GM19035 (cell line): Measurements from ENCODE around the gene CDK5.
"Not testable (repeated sequence)": the region's sequence is repeated elsewhere in the genome, so short reads cannot be mapped to it uniquely, and the experiment has no call there.

Experiments
- ATAC-seq: cut with Tn5 transposase; IDR thresholded peaks from one replicate; pipeline ENCODE4 v1.9.1; 2021; ENCODE audit not compliant: unreplicated experiment

Gene CDK5

DNA sequence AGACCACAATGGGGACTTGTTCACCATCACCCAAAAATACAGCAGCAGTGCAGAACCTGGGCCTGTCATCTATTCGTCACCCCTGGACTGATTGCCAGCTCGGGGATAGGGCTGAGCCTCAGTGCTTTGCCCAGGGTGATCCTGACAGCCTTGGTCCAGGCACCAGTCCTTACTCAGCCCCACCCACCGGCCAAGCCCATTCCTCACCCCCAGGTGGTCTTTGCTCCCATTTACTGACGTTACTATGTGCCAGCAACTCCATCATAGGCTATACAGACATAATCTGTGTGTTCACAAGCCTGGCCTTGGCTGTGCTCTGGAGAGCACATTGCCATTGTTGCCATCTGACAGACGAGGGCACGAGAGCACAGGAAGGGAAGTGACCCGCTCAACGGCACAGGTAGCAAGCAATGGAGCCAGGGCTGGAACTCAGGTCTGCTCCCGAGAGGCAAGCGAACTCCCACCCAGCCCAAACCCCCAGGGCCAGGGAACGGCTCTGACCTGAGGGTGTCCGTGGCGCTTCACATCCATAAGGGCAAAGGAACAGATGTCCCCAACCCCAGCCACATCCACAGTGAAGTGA, 40.2 kb downstream of the CDK5 start:
- ATAC-seq, result no peak

DNA sequence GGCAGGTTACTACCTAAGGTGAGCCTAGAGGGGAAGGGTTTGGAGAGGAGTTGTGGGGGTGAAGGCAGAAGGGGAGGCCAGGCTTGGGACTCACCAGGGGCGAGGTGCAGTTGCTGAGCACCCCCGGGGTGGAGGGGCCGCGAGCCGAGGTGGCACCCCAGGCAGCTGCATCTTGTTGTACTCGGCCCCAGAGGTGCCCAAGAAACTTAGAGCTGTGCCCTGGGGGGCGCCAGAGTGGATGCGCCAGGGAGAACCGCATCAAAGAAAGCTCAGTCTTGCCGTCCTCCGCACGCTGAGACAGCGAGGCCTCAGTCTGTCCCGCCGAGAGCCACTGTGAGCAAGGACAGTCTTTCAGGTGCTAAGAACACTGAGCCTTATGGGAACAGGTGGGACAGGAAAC, 40.8 kb downstream of the CDK5 start:
- ATAC-seq, result no peak

DNA sequence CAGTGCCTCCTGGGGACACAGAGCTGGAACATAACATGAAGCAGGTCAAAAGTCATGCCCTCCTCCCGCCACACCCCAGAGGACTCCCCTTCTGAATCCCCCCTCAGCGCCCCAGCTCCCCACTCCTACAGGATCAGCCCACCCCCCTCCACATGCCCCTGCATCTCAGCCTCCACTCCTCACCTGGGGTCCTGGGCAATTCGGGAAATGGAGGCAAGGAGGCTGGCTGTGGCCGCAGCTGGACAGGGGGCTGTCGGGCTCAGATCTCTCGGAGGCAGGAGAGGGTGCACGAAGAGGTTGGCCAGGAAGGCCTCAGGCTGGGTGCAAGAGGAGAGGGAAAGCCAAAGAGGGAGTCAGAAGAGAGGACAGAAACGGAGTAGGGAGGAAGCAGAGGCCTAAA, 41.2 kb downstream of the CDK5 start:
- ATAC-seq, result no peak

DNA sequence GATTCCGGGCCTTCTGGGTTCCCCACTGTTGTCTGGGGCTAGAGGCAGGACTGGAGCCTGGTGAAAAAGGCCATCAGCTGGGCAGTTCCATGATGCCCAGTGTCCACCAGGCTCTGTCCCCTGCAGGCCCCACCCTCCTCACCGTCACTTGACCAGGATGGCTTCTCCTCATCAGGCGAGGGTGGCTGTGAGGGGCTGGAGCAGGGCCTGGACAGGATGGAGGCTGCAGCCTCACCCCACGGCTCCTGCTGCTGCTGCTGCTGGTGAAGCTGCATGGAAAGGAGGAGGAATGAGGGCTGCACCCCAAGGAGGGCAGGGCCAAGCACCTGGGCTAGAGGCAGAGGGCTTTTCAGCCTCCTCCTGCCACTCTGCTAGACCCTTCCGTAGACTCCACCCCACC, 41.7 kb downstream of the CDK5 start:
- no peak for ATAC-seq

DNA sequence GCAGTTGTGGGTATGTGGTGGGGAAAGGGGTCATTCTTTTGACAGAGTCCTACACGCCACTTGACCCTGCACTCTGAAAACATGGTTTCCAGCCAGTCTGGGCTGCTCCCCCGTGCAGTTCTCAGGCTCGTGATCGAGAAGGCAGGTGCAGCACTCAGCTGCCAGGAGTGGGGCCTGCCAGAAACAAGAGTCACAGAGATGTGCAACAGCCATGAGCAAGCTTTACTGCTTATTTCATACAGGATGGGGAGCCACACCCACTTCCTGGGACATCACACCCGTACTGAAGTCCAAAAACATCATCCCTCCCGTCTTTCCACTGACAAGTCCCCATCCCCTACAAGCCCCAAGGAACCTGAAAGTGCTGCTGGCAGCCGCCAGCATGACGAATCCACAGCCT, 42.7 kb downstream of the CDK5 start:
- no peak for ATAC-seq

DNA sequence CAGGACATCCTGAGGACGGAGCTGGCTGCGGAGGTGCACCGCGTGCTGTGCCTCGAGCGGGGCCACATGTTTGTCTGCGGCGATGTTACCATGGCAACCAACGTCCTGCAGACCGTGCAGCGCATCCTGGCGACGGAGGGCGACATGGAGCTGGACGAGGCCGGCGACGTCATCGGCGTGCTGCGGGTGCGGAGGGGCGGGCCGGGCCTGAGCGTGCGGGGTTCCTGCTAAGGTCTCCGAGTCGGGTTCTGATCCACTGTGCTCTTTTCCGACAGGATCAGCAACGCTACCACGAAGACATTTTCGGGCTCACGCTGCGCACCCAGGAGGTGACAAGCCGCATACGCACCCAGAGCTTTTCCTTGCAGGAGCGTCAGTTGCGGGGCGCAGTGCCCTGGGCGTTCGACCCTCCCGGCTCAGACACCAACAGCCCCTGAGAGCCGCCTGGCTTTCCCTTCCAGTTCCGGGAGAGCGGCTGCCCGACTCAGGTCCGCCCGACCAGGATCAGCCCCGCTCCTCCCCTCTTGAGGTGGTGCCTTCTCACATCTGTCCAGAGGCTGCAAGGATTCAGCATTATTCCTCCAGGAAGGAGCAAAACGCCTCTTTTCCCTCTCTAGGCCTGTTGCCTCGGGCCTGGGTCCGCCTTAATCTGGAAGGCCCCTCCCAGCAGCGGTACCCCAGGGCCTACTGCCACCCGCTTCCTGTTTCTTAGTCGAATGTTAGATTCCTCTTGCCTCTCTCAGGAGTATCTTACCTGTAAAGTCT, 43.8 kb downstream of the CDK5 start:
- peak; percentile 50 for ATAC-seq

DNA sequence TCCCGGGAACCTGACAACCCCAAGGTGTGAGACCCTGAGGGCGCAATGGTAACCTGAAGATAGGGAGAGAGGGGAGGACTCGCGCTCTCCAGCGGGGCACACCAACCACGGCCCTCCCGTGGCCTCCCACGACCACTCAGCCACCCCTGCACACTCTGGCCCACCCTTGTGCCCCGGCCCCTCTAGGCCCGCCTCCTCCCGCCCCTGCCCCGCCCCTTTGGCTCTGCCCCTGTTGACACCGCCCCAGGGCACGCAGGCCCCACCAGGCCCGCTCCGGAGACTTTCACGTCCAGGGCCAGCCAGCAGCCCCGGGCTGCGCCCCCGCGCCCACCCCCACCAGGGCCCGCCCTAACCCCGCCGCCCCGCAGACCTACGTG, 44.4 kb downstream of the CDK5 start:
- no peak for ATAC-seq

DNA sequence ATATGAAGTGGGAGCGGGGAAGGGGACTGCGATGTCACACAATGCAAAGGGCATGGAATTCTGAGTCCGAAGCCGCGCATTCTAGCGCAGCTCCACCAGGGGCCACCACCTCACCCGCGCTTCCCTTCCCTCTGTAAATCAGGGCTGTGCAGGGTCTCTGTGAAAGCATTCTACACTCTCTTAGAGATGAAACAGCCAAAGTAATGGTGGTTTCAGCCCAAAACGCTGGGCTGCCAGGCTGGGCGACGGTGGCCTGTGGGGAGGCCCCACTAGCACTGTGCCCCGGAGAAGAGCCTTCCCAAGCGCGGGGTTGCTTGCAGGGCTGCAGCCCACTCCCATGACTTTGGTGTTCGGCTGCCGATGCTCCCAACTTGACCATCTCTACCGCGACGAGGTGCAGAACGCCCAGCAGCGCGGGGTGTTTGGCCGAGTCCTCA, 44.8 kb downstream of the CDK5 start:
- no peak for ATAC-seq

DNA sequence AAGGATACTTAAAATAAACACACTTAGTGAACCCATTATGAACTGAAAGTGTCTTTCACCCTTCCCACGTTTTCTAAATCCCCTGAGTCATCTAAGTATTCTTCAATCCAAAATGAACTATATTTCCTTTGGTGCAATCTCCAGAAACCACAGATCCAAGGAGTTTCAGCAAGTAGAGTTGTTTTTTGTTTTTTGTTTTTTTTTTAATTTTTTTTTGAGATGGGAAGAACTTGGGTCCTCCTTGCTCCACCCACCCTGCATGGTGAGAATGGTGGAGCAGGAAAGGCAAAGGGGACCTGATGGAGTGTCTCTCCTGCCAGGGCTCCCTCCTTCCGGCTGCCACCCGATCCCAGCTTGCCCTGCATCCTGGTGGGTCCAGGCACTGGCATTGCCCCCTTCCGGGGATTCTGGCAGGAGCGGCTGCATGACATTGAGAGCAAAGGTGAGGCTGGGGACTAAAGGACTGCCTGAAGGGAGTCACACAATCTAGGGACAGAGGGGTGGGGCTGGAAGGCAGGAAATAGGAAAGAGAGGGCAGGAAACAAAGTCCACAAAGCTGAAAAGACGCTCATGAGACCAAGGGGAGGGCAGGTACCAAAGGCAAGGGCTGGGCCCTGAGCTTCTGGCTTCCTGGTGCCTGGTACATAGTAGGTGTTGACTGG, 45.5 kb downstream of the CDK5 start:
- no peak for ATAC-seq

DNA sequence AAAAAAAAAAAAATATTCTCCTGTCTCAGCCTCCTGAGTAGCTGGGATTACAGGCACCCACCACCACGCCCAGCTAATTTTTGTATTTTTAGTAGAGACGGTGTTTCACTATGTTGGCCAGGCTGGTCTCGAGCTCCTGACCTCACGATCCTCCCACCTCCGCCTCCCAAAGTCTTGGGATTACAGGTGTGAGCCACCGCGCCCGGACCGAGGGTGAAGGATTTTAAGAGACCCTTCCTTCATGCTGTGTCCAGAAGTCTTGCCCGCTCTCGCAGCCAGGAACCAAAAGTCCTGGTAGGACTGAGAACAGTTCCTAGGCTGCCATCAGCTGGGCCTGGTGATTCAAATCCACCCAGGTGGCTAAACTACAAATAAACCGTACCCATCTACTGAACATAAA, 46.1 kb downstream of the CDK5 start:
- ATAC-seq, result not testable (repeated sequence)

DNA sequence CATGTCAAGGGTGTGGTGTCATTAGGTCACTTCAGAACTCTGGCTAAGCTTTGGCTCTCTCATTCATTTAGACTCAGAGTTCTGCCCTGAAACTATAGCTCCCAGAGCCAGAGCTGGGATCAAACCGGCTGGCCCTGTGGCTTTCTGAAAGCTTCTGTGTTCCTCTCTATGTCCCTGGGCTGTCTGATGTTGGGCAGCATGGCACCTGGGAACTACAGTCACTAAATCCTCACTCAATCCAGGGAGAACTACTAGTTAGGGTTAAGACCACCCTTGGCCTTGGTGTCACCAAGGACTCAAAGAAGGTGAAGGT, 46.6 kb downstream of the CDK5 start:
- no peak for ATAC-seq

DNA sequence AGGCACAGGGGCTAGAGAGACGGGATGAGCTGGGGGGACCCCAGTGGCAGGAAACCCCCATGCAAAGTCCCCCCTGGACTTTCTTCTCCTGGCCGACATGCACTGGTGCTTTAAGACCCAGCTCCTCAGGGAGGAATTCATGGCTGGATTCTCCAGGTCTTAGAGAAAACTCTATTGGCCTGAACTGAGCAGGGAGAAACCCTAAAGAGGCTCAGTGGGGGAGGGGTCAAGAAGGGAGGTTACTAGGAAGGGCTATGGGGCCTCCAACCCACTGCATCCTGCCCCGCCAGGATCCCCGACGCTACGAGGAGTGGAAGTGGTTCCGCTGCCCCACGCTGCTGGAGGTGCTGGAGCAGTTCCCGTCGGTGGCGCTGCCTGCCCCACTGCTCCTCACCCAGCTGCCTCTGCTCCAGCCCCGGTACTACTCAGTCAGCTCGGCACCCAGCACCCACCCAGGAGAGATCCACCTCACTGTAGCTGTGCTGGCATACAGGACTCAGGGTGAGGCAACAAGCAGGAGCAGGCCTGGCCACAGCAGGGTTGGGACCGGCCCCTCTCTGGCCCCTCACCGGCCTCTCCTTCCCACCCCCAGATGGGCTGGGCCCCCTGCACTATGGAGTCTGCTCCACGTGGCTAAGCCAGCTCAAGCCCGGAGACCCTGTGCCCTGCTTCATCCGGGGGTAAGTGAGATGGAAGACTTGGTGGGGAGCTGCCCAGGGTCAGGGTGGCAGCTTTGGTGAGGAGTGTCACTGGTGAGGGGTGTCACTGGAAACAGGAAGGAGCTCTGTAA, 47.2 kb downstream of the CDK5 start:
- ATAC-seq, result no peak

DNA sequence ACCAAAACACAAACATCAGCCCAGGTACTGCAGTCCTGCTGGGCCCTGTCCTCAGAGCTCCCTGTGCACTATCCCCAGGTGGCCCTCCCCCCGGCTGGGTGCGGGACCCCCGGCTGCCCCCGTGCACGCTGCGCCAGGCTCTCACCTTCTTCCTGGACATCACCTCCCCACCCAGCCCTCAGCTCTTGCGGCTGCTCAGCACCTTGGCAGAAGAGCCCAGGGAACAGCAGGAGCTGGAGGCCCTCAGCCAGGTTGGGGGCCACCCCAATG, 47.7 kb downstream of the CDK5 start:
- ATAC-seq, result no peak

DNA sequence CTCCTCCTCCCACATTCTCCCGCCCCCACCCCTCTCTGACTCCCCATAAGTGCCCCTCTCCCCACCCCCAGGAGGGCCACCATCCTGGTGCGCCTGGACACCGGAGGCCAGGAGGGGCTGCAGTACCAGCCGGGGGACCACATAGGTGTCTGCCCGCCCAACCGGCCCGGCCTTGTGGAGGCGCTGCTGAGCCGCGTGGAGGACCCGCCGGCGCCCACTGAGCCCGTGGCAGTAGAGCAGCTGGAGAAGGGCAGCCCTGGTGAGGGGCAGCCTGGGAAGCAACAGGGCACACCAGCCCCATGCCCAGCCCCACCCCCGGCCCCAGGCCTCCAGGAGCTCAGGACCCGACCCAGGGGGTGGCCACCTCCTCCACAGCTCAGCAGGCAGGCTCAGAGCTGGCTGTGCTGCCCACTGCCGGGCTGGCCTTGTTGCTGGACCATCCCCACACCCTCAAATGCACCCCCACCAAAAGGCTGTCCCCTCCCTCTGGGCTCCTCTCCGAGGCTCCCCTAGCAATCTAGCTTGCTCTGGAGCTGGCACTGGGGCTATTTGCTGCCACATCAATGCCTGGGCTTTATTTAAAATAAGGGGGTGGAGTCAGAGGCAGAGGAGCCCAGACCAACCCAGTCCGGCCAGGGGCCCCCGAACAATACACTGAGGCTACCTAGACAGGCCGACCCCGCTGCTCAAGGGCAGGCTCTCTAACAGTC, 48.2 kb downstream of the CDK5 start:
- no peak for ATAC-seq

DNA sequence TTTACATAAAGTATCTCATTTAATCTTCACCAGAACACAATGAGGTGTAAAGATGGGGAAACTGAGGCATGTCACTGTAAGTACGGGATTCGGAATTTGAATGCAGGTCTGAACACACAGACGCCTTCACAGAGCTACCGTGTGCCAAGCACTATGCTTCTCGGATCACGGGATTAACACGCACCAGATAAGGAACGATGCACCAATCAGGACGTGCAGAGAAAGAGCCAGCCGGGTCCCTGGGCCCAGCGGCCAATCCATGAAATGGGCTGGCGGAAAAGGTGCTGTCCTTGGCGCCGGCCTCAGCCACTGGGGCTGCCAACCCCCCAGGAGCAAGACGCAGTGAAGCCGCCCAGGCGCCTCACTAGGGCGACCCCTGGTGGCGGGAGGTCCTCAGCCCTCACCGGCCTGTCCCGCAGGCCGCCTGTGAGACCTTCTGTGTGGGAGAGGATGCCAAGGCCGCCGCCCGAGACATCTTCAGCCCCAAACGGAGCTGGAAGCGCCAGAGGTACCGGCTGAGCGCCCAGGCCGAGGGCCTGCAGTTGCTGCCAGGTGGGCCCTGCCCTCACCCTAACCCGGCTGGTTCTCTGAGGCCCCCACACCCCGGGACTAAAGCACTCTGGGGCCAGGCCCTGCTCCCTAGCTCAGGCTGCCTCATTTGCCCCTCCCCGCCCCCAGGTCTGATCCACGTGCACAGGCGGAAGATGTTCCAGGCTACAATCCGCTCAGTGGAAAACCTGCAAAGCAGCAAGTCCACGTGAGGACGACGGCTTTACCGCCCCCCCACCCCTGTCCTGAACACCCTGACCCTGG, 49.0 kb downstream of the CDK5 start:
- peak; percentile 66 for ATAC-seq

DNA sequence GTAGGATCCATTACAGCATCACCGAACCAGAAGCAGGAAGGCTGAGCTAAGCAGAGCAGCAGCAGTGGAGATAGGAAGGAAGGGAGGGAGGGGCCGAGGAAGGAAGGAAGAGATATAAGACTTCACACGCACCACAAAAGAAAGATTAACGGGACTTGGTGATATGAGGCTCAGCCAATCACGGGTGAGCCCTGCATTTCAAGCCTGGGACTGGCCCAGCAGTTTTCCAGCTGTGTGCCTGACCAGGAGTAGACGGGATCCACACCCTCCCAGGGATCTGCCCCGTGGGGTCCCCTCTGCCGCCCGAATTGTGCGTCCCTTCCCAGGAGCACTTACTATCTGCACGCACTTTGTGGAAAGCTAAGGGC, 49.6 kb downstream of the CDK5 start:
- ATAC-seq, result no peak

DNA sequence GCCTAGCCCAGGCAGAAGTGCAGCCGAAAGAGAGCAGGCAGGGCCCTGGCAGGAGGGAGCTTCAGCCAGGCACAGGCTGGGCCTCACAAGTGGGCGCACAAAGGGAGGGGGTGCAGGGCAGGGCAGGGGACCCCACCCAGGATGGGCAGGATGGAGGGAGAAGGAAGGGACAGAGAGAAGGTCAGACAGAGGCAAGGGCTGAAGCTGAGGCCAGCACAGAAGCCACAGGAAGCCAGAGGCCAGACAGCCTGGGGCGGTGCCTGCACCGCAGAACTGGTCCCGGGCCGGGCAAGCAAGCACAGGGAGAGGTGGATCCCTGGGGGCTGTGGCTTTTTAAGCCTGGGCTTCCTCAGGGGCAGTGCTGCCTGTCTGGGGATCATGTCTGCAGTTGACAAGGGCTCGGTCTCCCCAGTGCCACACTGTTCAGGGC, 50.2 kb downstream of the CDK5 start:
- no peak for ATAC-seq

DNA sequence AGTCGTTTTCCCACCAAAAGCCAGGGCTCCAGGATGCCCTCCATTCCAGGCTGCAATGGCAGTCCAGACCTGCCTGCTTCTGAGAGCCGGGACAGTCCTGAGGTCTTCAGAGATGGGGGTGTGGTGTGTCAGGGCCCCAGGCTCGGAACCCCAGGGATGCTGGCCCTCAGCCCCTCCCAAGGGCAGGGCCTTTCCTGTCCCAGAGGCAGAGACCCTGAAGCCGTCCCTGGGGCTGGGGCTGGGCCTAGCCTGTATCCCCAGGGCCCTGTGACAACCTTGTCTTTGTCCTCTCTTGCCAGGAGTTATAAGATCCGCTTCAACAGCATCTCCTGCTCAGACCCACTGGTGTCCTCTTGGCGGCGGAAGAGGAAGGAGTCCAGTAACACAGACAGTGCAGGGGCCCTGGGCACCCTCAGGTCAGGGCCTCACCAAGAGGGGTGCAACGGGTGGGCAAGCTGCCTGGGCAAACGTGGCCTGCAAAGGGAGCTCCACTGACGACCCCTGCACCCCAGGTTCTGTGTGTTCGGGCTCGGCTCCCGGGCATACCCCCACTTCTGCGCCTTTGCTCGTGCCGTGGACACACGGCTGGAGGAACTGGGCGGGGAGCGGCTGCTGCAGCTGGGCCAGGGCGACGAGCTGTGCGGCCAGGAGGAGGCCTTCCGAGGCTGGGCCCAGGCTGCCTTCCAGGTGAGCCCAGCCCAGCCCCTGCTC, 51.0 kb downstream of the CDK5 start:
- no peak for ATAC-seq

DNA sequence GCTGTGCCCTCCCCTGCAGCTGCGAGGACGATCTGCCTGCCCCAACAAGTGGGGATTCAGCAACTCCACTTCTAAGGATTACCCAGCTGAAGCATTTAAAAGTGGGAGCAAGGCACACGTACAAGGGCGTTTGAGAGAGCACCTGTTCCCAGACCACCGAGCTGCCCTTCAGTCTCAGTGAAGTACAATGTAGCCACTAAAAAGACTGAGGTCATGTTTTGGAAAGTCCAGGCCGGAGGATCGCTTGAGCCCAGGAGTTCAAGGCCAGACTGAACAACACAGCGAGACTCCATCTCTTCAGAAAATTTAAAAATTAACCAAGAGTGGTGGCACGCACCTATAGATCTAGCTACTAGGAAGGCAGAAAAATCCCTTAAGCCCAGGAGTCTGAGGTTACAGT, 52.1 kb downstream of the CDK5 start:
- no peak for ATAC-seq
